Measurements from ENCODE around the gene RNF225.

Gene RNF225

DNA sequence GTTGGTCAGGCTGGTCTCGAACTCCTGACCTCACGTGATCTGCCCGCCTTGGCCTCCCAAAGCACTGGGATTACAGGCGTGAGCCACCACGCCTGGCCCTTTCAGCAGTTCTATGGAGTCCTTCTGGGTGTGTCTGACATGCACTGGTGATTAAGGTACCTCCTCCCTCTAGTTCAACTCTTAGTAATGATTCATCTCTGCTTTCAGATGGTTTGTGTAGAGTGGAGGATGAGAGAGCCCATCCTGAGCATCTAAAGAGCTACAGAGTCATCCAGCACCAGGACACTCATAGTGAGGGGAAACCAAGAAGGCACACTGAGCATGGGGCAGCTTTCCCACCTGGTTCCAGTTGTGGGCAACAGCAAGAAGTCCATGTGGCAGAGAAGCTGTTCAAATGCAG lies 21.1 kb downstream of the RNF225 start:
- no peak overlapping the region for H3K9ac ChIP-seq
- H3K4me3 ChIP-seq (ENCODE audit: low read depth, low read length), result no peak overlapping the region
- no peaks in the 10 kb centered on the region for H3K36me3 ChIP-seq (ENCODE audit: control insufficient read depth, insufficient read depth, low read length)
- H3K79me2 ChIP-seq, result peaks cover 25% of the 10 kb centered on the region
- H3K4me1 ChIP-seq, result no peaks in the 10 kb centered on the region
- TF ChIP-seq CTCF (IDR thresholded peaks at IDR 0.05), result no peak
- H3K4me2 ChIP-seq (ENCODE audit: low read length), result no peak overlapping the region
- H3K27ac ChIP-seq, result no peak overlapping the region
- H3K27me3 ChIP-seq (ENCODE audit: control insufficient read depth, insufficient read depth, low read length), result no peaks in the 10 kb centered on the region
- no peak overlapping the region for H2AFZ ChIP-seq
- no peaks in the 10 kb centered on the region for H3K9me3 ChIP-seq (ENCODE audit: control insufficient read depth, low read length)

DNA sequence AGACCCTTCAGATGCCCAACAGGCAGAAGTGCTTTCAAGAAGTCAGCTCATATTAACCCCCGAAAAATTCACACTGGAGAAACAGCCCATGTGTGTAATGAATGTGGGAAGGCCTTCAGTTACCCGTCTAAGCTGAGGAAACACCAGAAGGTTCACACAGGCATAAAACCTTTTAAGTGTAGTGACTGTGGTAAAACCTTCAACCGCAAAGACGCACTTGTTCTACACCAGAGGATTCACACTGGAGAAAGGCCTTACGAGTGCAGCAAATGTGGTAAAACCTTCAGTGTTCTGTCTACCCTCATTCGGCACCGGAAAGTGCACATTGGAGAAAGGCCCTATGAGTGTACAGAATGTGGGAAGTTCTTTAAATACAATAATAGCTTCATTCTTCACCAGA lies 21.6 kb downstream of the RNF225 start:
- Histone ChIP-seq H3K4me1 (no peaks in the 10 kb centered on the region), H3K4me3 (ENCODE audit: low read depth, low read length) (no peak overlapping the region), H3K9ac (no peak overlapping the region), H3K27me3 (ENCODE audit: control insufficient read depth, insufficient read depth, low read length) (no peaks in the 10 kb centered on the region), H2AFZ (no peak overlapping the region), H3K4me2 (ENCODE audit: low read length) (no peak overlapping the region), H3K9me3 (ENCODE audit: control insufficient read depth, low read length) (no peaks in the 10 kb centered on the region), H3K79me2 (peaks cover 25% of the 10 kb centered on the region), H3K27ac (no peak overlapping the region), H3K36me3 (ENCODE audit: control insufficient read depth, insufficient read depth, low read length) (no peaks in the 10 kb centered on the region)
- no peak for TF ChIP-seq CTCF (IDR thresholded peaks at IDR 0.05)

- no peak for TF ChIP-seq CTCF (IDR thresholded peaks at IDR 0.05)
- Histone ChIP-seq H2AFZ (no peak overlapping the region), H3K4me1 (no peaks in the 10 kb centered on the region), H3K4me3 (ENCODE audit: low read depth, low read length) (no peak overlapping the region), H3K27me3 (ENCODE audit: control insufficient read depth, insufficient read depth, low read length) (no peaks in the 10 kb centered on the region), H3K27ac (no peak overlapping the region), H3K9me3 (ENCODE audit: control insufficient read depth, low read length) (peaks cover 17% of the 10 kb centered on the region), H3K36me3 (ENCODE audit: control insufficient read depth, insufficient read depth, low read length) (peaks cover 10% of the 10 kb centered on the region), H3K79me2 (no peaks in the 10 kb centered on the region), H3K9ac (no peak overlapping the region), H3K4me2 (ENCODE audit: low read length) (no peak overlapping the region)
These were observed 33.2 kb downstream of the RNF225 start for GRCh38 chr19:58428617-58429016.

DNA sequence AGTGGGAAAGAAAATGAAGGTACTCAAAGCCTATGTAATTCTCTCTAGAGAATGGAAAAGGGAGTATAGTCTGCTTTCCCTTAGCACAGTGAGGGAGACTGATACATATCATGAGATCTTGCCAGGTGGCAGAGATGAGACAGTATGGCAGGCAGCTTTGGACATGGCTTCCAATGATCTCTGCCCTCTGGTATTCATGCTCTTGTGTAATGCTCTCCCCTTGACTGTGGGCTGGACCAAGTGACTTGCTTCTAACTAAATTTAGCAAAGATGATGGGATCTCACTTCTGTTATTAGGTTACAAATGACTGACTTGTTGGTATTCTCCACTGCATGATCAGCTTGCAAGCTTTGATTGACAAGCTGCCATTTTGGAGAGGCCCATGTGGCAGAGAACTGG lies 34.3 kb downstream of the RNF225 start:
- Histone ChIP-seq H3K27me3 (ENCODE audit: control insufficient read depth, insufficient read depth, low read length) (no peaks in the 10 kb centered on the region), H3K4me3 (ENCODE audit: low read depth, low read length) (no peak overlapping the region), H3K9ac (no peak overlapping the region), H3K4me1 (no peaks in the 10 kb centered on the region), H3K27ac (no peak overlapping the region), H3K79me2 (no peaks in the 10 kb centered on the region), H2AFZ (no peak overlapping the region), H3K36me3 (ENCODE audit: control insufficient read depth, insufficient read depth, low read length) (peaks cover 19% of the 10 kb centered on the region), H3K9me3 (ENCODE audit: control insufficient read depth, low read length) (peaks cover 29% of the 10 kb centered on the region), H3K4me2 (ENCODE audit: low read length) (no peak overlapping the region)
- no peak for TF ChIP-seq CTCF (IDR thresholded peaks at IDR 0.05)

GRCh38 chr19:58434217-58434616 lies 38.8 kb downstream of the RNF225 start:
- Histone ChIP-seq H3K9me3 (ENCODE audit: control insufficient read depth, low read length) (peaks cover 29% of the 10 kb centered on the region), H3K4me3 (ENCODE audit: low read depth, low read length) (no peak overlapping the region), H3K4me1 (peaks cover 5% of the 10 kb centered on the region), H3K36me3 (ENCODE audit: control insufficient read depth, insufficient read depth, low read length) (peaks cover 30% of the 10 kb centered on the region), H3K27ac (no peak overlapping the region), H2AFZ (no peak overlapping the region), H3K79me2 (peaks cover 7% of the 10 kb centered on the region), H3K9ac (no peak overlapping the region), H3K27me3 (ENCODE audit: control insufficient read depth, insufficient read depth, low read length) (no peaks in the 10 kb centered on the region), H3K4me2 (ENCODE audit: low read length) (no peak overlapping the region)
- no peak for TF ChIP-seq CTCF (IDR thresholded peaks at IDR 0.05)

Data from parathyroid adenoma (tissue), 2 donors.